Femur (tissue), 1 donor: Measurements from ENCODE around the gene ADARB2.

Source experiments
- DNase-seq: peaks from one replicate; pipeline ENCODE4 v3.0.0-alpha.2; 2017

Gene ADARB2

GRCh38 chr10:1295756-1296480 lies 441.4 kb downstream of the ADARB2 start:
- DNase-seq: no peak

- DNase-seq: no peak
Measured at GRCh38 chr10:1294748-1295147, 442.6 kb downstream of the ADARB2 start.

- no peak for DNase-seq
Measured at GRCh38 chr10:1293636-1294435, 443.5 kb downstream of the ADARB2 start.

DNA sequence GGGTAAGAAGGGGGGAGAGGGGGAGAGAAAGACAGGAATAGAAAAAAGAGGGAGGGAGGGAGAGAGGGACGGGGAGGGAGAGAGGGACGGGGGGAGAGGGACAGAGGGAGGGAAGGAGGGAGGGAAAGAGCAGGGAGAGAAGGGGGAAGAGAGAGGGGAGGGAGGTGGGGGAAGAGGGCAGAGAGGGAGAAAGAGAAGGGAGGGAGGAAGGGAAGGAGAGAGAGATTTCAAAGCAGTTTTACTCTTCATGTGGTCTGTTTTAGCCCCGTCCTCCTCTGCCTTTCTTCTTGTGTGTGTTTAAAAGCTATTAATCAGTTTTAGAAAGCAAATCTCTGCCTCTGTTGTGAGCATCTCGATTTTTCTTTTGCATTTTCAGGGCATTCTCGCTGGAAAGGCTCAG lies 444.2 kb downstream of the ADARB2 start:
- no peak for DNase-seq

DNA sequence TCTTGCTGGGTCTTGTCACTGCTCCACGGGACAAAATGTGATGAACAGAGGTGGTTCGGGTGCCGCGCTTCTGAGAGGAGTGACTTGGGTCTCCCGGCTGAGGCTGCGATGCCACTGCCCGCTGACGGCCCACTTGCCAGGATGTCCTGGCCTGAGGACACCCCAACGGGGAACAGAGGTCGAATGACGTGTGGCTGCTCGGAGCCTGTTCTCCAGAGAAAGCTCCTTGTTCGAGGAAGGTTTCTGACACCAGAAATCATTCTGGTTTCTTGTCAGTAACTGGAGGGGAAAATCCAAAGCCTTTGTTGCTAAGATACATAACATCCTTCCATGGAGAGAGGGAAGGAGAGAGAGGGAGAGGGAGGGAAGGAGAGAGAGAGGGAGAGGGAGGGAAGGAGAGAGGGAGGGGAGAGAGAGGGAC lies 444.7 kb downstream of the ADARB2 start:
- DNase-seq: no peak

DNA sequence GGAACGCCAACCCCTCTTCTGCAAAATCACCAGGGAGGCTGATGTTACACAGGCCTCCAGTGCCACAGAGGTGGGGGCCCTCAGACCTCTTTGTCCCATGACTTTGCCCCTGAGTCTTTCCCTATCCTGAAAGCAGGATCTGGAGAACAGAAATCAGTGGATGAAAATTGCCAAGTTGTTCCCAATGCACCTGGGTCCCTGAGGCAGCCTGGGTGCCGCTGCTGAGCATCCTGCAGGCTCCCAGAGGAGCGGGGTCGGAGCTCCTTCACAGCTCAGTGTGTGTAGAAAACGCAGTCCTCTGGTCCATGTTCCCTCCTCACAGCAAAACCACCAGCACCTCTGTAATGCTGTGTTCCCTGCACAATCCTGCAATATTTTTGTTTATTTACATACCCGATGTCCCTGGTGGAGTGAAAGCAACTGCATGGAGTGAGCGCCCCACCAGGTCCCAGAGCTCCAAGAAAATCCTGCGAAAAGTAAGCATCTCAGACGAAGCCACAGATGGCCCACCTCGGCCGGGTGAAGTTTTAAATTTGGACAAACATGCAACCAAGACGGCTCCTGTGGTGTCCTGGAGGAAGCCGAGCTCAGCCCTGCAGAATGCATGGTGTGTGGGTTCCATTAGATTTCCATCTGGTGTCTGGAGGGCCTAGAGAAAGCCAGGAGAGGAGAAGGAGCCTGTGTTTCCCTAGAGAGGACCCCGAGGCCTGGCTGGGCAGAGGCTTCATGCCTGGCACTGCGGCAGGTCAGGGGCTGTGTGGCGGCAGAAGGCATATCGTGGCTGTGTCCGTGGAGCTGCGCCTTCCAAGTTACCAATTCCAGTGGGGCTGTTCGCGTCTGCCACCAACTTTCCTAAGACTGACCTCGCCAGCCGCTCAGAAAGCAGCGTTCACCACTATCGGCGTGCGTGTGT lies 445.9 kb downstream of the ADARB2 start:
- no peak for DNase-seq

- no peak for DNase-seq
Measured at GRCh38 chr10:1290071-1290471, 447.3 kb downstream of the ADARB2 start.

GRCh38 chr10:1289591-1289990 lies 447.7 kb downstream of the ADARB2 start:
- DNase-seq: no peak

GRCh38 chr10:1287971-1288401 lies 449.3 kb downstream of the ADARB2 start:
- DNase-seq: no peak

DNA sequence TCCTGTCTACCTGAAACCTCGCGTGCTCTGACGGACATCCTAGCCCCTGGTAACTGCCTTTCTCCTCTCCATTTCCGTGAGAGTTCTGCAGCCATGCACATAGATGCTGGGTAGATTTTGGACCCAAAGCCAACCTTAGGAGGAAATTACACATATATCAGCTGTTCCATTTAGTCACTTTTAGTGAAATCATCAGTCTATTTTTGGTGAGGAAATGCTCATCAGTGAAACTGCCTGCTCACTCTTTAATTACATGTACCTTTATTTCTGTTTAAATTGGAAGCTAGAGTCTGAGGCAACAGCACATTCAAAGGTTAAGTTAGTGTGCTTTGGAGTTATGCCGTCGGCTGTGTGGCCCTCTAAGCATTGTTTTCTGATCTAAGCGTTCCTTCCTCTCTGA lies 449.8 kb downstream of the ADARB2 start:
- DNase-seq: no peak

GRCh38 chr10:1284076-1284475 lies 453.2 kb downstream of the ADARB2 start:
- DNase-seq: no peak

DNA sequence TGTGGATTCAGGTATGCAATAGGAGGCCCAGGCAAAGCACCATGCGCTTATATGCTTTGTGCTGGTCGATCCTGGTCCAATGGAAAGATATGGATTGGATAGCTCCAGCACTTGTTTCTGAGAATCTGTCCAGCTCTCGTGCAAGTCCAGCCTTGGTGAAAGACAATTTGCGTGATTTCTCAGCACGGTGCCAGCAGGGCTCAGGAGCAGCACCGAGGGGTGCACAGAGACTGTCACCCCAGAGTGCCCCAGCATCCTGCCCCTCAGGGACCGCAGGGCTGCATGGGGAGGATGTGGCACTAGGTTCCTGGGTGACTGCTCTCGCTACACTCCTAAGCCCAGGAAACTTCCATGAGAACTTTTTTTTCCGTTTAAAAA lies 455.9 kb downstream of the ADARB2 start:
- no peak for DNase-seq

DNA sequence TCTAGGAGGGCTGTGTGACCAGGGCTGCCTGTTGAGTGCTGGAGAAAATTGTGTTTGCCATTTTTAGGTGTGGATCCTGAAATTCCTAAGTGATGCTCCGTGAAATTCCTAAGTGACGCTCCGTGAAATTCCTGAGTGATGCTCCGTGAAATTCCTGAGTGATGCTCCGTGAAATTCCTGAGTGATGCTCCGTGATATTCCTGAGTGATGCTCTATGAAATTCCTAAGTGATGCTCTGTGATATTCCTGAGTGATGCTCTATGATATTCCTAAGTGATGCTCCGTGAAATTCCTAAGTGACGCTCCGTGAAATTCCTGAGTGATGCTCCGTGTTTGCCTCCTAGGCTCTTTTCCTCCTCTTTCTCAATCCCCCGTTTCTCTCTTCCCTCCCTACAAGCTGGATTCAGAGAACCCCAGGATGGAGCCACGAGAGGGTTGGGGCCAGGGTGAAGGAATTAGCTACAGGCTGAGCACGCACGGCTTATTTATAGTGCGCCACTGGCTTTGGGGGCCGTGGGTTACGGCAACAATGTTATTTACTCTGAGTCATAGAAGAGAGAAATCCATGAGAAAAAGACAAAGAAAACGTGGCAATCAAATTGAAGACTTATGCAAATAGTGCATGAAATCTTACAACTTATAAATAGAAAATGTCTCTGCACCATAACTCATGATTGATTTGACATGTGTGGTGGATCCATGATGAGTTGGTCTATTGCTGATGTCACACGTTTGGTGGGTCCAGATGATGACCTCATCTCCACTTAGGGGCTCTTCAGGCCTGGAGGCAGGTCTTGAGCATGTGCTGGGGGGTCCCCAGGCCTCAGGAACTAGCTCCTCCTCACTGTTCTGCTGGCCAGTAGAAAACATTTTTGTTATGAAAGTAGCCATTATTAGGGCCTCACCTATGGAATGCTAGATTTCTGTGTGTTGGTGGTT lies 456.6 kb downstream of the ADARB2 start:
- DNase-seq: no peak

- DNase-seq: no peak
Measured at GRCh38 chr10:1278306-1278705, 459.0 kb downstream of the ADARB2 start.

- DNase-seq: no peak
Measured at GRCh38 chr10:1274701-1275544, 462.4 kb downstream of the ADARB2 start.

DNA sequence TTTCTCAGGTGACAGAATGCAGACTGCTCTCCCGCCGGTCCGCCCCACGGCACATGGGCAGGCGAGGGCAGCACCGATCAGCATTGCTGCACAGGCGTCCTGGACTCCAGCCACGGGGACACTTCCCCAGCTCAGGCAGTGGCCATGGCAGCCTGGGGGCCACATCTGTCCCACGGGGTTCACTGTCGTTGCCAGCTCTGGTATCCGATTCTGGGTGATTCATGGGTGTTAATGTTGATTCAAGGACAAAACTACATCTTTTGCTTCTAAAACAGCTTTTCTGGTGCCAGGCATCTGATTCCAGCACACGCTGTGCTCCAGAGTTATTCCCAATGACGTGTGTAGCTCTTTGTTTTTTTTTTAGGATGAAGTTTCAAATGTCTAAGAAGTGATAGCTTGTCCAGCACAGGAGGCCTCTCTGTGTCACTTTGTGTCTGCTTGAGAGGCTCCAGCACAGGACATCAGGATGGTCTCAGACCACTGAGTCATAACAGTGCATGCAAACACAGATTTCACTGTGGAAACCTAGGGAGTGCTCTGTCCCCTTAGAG lies 463.1 kb downstream of the ADARB2 start:
- no peak for DNase-seq

GRCh38 chr10:1273372-1274105 lies 463.8 kb downstream of the ADARB2 start:
- no peak for DNase-seq

DNA sequence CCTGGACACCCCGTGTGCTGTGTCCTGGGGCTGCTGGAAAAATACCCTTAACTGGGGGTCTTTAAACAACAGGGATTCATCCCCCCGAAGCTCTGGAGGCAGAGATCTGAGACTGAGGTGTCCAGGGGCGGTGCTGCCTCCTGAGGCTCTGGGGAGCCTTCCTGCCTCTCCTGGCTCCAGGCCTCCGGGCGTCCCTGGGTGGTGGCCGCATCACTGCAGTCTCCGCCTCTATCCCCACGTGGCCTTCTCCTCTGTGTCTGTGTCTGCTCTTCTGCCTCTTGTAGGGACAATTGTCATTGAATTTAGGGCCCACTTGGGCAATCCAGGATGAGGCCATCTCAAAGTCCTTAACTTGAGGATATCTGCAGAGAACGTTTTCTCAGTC lies 464.6 kb downstream of the ADARB2 start:
- no peak for DNase-seq

GRCh38 chr10:1272079-1272776 lies 465.1 kb downstream of the ADARB2 start:
- no peak for DNase-seq
